IPS-NIHi11 (cell line): Measurements from ENCODE around the gene NHERF1.
A peak's percentile ranks its signal among the peaks of the same experiment; 100 is the strongest.

Experiments
- DNase-seq: peaks from one replicate; pipeline ENCODE4 v3.0.0; 2012; ENCODE audit warnings: mixed read lengths, low spot score

NHERF1 gene

DNA sequence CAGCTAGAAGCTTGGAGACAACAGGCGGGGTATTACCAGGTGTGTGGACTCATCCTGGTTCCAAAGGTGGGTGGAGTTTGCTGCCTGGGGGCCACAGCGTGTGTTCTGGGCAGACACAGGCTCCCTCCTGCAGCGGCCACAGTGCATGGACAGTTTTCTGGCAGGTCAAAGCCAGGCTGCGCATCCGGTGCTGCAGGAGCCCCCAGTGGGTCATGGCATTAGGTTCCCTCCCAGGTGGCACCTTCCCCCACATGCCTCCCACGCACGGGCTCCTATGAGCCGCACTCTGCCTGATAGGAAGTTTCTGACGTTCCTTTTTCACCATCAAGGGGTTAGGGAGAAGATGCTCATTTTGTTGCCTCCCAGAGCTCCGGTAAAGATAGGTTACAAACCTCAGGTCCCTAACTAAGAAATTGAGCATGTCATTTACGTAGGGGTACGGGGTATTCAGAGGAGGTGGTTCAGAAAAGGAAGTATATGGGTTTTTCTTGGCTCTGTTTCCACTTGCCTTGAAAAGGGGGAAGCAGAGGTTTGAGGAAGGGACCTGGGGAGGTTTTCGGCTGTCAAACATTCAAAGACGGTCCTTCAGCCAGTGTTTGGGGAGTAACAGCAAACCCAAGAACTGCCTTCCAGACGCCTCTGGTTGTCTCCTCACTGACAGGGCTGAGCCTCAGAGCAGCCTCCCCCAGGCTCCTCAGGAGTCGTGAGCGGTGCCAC is 60.4 kb downstream of the NHERF1 start:
- DNase-seq: no peak

DNA sequence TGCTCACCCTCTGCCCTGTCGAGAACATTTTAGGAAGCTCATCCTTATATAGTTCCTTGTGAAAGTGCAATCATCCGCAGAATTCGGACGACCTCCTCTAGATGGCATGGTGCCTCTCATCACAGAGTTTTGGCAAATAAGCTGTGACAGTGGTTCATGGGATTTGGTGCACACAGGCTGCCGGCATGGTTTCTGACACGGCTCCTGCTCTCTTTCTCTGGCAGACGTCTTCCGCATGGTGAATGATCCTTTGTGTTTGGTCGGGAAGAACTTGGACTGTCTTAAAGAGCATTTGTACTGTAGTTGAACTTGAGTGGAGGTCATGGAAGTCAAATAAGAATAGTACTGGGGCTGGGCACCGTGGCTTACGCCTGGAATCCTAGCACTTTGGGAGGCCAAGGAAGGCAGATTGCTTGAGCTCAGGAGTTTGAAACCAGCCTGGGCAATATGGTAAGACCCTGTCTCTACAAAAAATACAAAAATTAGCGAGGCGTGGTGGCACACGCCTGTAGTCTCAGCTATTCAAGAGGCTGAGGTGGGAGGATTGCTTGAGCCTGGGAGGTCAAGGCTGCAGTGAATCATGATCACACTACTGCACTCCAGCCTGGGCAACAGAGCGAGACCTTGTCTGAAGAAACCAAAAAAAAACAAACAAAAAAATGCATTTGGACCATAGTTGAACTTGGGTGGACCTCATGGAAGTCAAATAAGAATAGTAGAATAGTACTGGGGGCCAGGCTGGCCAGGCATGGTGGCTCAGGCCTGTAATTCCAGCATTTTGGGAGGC is 62.5 kb downstream of the NHERF1 start:
- no peak for DNase-seq

DNA sequence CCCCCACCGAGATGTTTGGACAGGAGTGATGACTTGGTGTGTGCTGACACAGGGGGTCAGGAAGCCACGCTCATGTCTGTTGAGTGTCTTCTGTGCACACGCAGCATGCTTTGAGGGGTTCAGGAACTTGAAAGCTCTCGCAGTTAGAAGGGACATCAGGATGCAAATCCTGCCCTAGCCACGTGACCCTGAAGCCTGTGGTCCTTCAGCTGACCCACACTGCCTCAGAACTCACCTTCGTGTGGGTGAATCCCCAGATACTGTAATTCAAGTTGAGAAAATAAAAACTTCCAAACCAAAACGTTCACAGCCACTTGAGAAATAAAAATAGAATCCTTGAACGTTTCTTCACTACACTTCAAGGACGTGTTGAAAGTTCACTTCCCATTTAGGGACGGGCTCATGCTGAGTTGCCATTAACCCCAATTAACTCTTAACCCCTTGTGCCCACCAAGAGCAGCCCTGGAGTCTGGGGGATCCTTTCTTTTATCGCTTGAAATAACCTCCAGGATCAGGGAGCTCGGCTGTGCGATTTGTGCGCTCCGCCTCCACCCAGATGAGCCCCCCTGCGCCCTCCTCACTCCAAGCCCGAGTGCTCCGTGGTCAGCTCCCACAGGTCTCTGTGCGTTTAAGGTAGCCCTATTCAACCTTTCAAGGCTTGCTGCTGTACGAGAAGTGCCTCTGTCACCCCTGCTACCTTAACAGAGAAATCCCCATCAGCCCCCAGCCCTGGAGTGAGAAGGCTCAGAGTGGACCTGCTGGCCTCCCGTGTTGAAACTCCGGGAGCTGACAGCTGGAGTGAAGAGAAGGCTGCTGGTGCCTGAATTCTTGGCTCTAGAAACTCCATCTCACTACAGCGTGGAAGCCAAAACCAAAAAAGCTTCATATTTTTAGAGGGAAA is 63.9 kb downstream of the NHERF1 start:
- no peak for DNase-seq

DNA sequence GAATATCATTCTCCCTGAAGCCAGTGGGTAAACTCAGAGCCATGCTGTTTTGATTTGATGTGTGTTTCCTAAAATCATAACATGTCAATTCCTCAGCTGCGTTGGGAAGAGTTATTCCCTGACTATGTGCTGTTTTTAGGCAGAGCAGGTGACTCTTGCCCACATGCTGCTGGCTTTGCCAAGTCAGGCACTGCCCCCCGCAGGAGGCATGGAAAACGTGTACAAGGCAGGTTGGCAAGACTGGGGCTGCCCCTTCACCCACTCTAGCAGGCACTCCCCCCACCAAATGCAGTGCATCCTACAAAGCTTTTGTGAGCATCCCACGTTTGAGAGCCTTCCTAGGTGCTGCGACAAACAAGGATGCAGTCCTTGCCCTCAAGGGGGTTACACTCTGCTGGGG is 66.0 kb downstream of the NHERF1 start:
- no peak for DNase-seq

DNA sequence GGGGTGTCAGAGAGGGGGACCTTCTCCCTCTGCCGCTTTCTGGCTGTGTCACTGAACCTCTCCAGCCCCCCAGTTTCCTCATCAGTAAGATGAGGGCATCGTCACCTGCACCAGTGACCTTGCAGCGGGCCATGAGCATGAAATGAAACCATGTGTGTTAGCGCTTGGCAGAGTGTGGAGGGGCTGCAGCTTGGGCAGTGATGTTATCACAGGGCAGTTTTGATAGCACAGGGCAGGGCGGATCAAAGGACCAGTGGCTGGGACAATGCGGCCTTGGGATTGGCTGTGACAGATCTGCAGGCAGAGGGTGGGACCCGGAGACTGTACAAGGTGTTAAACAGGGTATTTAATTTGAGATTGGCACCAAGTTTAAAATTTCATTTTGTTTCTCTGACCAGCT is 66.6 kb downstream of the NHERF1 start:
- DNase-seq: no peak

DNA sequence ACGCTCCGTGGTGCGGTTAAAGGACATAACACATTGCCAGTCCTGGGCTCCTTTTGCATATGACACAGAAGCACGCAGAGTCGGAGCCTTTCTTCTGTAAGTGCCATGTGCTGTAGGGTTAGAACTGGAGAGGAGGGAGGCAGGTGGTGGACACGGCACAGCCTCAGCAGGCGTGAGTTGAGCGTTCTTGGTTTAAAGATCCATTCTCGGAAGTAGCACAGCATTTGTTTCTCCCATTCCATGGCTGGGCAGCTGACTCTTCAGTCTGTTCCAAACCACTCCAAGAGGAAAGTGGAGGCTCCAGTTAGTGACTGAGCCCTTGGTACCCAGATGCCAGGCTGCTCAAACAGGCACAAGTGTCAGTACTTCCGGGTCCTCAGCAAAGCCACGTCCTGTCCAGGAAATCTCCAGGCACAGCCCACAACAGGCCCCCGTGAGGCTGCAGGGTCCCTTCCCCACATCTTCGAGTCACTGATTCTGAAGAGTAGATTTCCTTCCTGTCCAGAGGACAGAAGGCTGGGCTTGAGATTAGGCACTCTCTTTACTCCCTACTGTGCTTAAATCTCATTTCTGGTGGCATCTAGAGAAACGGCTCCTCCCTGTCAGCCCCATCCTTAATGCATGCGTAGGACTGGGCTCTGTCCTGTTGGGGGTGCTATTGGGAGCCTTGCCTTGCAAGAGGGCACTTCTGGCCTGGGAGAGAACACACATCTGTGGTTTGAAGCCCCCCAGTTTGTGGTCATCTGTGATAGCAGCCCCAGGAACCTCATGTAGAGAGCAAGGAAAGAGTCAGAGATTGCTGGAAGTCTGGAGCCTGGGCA is 67.3 kb downstream of the NHERF1 start:
- peak; percentile 92 for DNase-seq

DNA sequence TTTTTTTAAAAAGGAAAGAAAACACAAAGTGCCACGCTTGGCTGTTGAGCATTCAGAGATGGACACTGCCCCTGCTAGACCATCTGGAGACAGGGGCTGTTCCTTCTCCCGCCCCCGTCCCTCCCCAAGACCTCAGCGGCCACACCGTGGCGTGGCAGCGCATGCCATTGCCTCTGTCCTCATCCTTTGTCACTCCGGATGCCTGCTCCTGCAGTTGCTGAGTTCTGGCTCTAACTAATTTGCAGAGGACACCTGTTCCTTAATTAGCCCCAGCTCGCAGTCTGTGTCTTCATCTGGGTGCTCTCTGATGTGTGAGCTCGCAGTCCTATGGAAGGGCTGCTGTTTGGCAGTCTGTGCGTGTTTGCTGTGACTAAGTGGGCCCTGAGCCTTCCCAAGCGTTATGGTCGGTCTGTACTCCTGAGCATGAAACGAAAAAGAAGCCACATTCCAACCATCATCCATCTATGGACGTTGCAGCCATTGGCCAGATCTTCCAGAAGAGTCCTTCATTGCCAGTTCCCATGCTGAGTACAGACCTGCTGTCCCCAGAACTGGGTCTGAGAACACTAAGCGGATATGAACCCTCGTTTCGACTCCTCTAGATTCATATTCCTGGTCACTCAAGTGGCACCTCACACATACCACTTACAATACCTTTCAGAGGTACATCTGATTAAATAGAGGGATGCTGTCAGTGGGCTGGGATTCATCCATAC is 68.6 kb downstream of the NHERF1 start:
- no peak for DNase-seq

DNA sequence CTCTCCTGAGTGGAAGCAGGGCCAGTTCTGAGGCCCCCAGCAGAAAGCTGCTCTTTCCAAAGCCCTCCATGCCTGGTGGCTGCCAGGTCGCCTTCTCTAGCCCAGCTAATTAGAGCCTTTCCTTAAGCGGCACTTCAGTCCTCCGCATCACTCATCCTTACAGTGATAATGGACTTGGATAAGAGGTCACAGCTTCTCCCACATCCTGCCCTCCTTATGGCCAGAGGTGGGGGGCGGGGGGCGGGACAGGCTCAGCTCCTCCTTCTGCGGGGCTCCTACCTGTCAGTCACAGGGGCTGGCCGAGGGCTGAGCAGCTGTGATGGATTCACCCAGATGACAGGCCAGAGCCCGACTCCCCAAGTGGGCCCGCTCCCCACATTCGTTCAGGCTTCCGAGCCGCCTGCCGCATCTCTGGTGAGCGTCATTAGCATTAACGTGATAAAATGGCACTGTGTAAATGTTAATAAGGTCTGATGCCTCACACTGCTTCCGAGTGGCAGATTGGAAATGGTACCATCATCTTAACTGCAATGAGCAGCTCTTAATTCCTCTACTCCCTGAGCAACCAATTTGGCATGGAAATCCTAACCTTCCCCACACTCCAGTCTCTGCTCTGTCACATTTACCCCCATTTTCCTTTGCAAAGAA is 70.0 kb downstream of the NHERF1 start:
- DNase-seq: no peak
